Activated CD4-positive, alpha-beta T cell treated with anti-CD3 and anti-CD28 coated beads, Interleukin-2, amount 50 U/mL, for 16 hours (primary cell): ENCODE data around the gene FAM120C.

Source experiments
- DNase-seq: peaks from one replicate; pipeline ENCODE4 v3.0.0-alpha.2; 2020

The FAM120C gene

DNA sequence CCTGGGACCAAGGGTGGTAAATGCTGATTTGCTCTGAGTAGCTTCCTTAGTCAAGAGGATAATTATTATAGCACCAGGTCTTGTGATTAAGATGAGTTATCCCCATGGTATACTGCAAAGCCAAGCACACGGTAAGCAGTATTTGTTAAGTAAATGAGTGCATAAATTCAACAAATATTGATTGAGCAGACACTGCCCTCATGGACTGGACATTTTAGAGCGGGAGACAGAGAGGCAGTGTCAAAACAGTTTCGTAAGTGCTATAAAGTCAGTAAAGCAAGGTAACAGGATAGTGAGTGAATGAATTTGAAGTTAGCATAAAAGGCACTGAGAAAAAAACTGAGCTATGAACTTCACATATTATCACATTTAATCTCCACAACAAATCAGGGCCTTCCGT, 152.7 kb downstream of the FAM120C start:
- DNase-seq = no peak

DNA sequence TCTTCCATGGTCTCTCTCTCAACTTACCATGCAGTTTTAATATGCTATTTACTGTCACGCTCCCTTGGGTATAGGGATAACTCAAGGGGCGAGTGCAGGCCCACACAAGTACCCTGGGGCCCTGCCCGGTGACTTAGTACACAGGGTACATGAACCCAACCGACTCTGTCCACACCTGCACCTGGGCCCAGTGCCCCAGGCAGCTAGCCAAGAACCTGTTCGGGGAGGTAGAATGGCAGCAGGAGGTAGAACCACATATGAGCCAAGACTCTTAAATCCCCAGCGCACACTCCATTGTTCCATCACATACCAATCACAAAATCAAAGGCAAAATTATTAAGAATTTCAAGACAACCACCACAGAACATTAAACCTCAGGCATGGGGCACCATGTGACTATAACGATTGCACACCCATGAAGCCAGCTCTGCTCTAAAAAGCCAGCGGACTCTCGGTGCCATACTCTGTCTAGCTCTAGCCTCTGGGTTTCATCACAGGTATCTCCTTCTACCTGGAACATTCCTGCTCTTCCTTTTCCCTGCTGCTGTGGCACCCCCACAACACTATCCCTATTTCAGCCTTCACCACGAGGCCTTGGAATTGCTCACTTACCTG, 153.4 kb downstream of the FAM120C start:
- DNase-seq = no peak

DNA sequence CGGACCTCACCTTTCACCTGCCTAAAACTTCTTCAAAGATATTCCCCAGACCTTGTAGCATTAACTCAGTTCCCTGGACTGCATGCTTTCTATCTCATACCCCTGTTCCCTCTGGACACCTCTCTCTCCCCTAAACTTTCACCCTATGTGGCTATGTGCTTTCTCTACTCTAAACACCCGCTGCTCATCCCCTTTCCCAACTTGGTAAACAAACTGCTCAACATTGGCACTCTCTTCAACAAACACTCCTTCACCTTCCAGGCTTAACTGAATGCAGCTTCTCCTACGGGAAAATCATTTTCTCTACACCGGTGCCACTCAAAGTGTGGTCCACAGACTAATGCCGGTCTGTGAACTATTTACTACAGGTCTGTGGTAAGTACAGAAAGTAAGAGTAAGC, 158.7 kb downstream of the FAM120C start:
- DNase-seq = no peak
